HCT116 (cell line): ENCODE data around the gene FSIP2.

Experiments used
- ATF3 ChIP-seq: IDR thresholded peaks from 2 replicates; pipeline ENCODE4 v1.6.1; 2012
- CTCF ChIP-seq, 3 experiments: fragments of 200-600 bp in 1 of 3; sonication (generic) in 1 of 3; IDR thresholded peaks in 2 of 3; conservative IDR thresholded peaks in 1 of 3; 2 replicates each; pipeline ENCODE4 v1.5.1; 2012 to 2017; ENCODE audit warnings: low read depth in 2 of 3, low read length in 2 of 3, antibody characterized with exemption in 1 of 3, borderline replicate concordance in 1 of 3, control low read depth in 1 of 3, mild to moderate bottlenecking in 1 of 3, mixed read lengths in 1 of 3, mixed run types in 1 of 3, moderate library complexity in 1 of 3; ENCODE audit not compliant: insufficient read depth in 1 of 3
- EZH2 ChIP-seq: fragments of 200-600 bp; sonication (generic); IDR thresholded peaks from 2 replicates; pipeline ENCODE4 v1.6.1; 2017; ENCODE audit warnings: antibody characterized with exemption, mixed run types
- EZH2phosphoT487 ChIP-seq: fragments of 200-600 bp; IDR thresholded peaks from 2 replicates; pipeline ENCODE4 v1.6.1; 2018; ENCODE audit warnings: antibody characterized with exemption, borderline replicate concordance
- POLR2A ChIP-seq: IDR thresholded peaks from 2 replicates; pipeline ENCODE4 v1.7.0; 2011; ENCODE audit warnings: borderline replicate concordance; ENCODE audit not compliant: insufficient read depth, insufficient read length; ENCODE audit errors: extremely low read depth
- POLR2AphosphoS5 ChIP-seq: IDR thresholded peaks from 2 replicates; pipeline ENCODE4 v1.6.1; 2011; ENCODE audit warnings: mild to moderate bottlenecking, low read depth, low read length, moderate library complexity
- RAD21 ChIP-seq: IDR thresholded peaks from 2 replicates; pipeline ENCODE4 v1.6.1; 2012; ENCODE audit warnings: low read depth, mild to moderate bottlenecking
- REST ChIP-seq: IDR thresholded peaks from 2 replicates; pipeline ENCODE4 v1.6.1; 2012; ENCODE audit warnings: low read depth
- SIN3A ChIP-seq: IDR thresholded peaks from 2 replicates; pipeline ENCODE4 v1.6.1; 2012; ENCODE audit warnings: low read depth
- SRF ChIP-seq: IDR thresholded peaks from 2 replicates; pipeline ENCODE4 v1.6.1; 2012; ENCODE audit warnings: low read depth
- TCF7L2 ChIP-seq: IDR thresholded peaks from 2 replicates; pipeline ENCODE4 v1.7.0; 2011; ENCODE audit warnings: borderline replicate concordance, inconsistent platforms; ENCODE audit not compliant: insufficient read depth, insufficient read length; ENCODE audit errors: extremely low read depth
- ZFX ChIP-seq: fragments of 450-650 bp; IDR thresholded peaks from 2 replicates; pipeline ENCODE4 v1.6.1; 2017

- no peak for TF ChIP-seq SIN3A
- TF ChIP-seq EZH2 = no peak
- no peak for TF ChIP-seq ATF3
- TF ChIP-seq SRF = no peak
- TF ChIP-seq REST = no peak
- TF ChIP-seq CTCF (IDR thresholded peaks at IDR 0.05 in 2 of 3, conservative IDR thresholded peaks at IDR 0.05 in 1 of 3; ENCODE audit: borderline replicate concordance in 1 of 3, insufficient read depth in 1 of 3, low read depth in 2 of 3, low read length in 2 of 3) = no peak
- no peak for TF ChIP-seq TCF7L2
- no peak for TF ChIP-seq POLR2A
- TF ChIP-seq EZH2phosphoT487 = no peak
- no peak for TF ChIP-seq RAD21
- TF ChIP-seq POLR2AphosphoS5 = no peak
- TF ChIP-seq ZFX = no peak
Measured at GRCh38 chr2:185807351-185807750, 68.7 kb downstream of the FSIP2 start.
